ENCODE results near the gene ARID4B. TPM values are rescaled to one million over a fixed set of nuclear protein-coding genes. Genes with fewer than 3 reads are reported as not detected.
A peak's percentile ranks its signal among the peaks of the same experiment; 100 is the strongest.

ARID4B gene
- total RNA-seq, 1 experiment from 2014 or later = 16.8 TPM

- no peaks in the 10 kb centered on the region for H3K79me2 ChIP-seq (ENCODE audit: low read length)
- ChIA-PET POLR2A (ENCODE audit: unreplicated experiment) (no interaction called here), CTCF (no interaction called here)
- no peak for ATAC-seq
- H3K27ac ChIP-seq (ENCODE audit: low read length) = no peak overlapping the region
- TF ChIP-seq EZH2 (IDR thresholded peaks at IDR 0.05; ENCODE audit: low read length, unreplicated experiment) (no peak), CTCF (conservative IDR thresholded peaks at IDR 0.05; ENCODE audit: low read depth, low read length) (no peak), EZH2phosphoT487 (IDR thresholded peaks at IDR 0.05; ENCODE audit: borderline replicate concordance, low read length) (no peak)
- no peak overlapping the region for H2AFZ ChIP-seq (ENCODE audit: low read length)
- H3K4me1 ChIP-seq (ENCODE audit: insufficient read depth, low read length) = no peaks in the 10 kb centered on the region
- peaks cover 1% of the 10 kb centered on the region; the same call in 1 of the 2 replicates for H3K36me3 ChIP-seq (ENCODE audit: low read depth, low read length)
- H3K9me2 ChIP-seq (replicated peaks; ENCODE audit: low read length) = no peaks in the 10 kb centered on the region
- no peaks in the 10 kb centered on the region for H3F3A ChIP-seq (ENCODE audit: low read length, unreplicated experiment)
- no peak overlapping the region for H3K4me3 ChIP-seq (ENCODE audit: low read length)
- H3K4me2 ChIP-seq (ENCODE audit: low read length) = no peak overlapping the region
- no peaks in the 10 kb centered on the region for H4K20me1 ChIP-seq (ENCODE audit: low read length)
- H3K27me3 ChIP-seq (ENCODE audit: low read length) = no peaks in the 10 kb centered on the region
- H3K9ac ChIP-seq (ENCODE audit: low read length) = no peak overlapping the region
- DNase-seq = no peak
- no peaks in the 10 kb centered on the region for H3K9me3 ChIP-seq (ENCODE audit: low read length)
- intact Hi-C loops (cut with micrococcal nuclease) = loop anchor here (10.0 kb wide), 1 partner anchor 65 kb away; no protein-coding TSS in a partner anchor
- BruUV-seq (replicated peaks) = no TSS peak
Measured at GRCh38 chr1:235169986-235170385, 158.0 kb downstream of the ARID4B start.

DNA sequence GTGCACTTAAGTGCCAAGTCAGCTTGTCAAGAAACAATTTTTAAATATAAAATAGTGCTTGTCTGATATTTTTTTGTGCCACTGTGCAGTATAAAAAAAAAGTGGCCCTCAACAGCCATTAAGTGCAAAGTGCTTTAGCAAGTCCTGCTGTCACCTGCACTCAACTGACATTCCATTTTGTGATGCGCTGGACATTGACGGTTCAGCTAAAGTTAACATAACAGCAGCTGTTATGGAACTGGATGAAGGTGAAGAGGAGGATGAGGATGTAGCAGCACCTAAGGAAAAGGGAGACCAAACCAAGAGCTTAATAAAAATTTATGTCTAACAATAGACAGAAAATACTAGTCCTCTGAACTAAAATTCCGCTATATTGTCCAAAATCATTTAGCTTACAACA is 159.6 kb downstream of the ARID4B start:
- CTCF ChIA-PET = no interaction called here
- no peaks in the 10 kb centered on the region for H3K9me2 ChIP-seq (replicated peaks; ENCODE audit: low read length)
- H3K9me3 ChIP-seq (ENCODE audit: low read length) = no peaks in the 10 kb centered on the region
- no peak overlapping the region for H3K4me2 ChIP-seq (ENCODE audit: low read length)
- H3K9ac ChIP-seq (ENCODE audit: low read length) = no peak overlapping the region
- DNase-seq (no peak), ATAC-seq (no peak)
- BruUV-seq (replicated peaks) = no TSS peak
- intact Hi-C loops (cut with micrococcal nuclease) = loop anchor here (10.0 kb wide), 1 partner anchor 64 kb away; no protein-coding TSS in a partner anchor
- no peaks in the 10 kb centered on the region for H3K4me1 ChIP-seq (ENCODE audit: insufficient read depth, low read length)
- no peaks in the 10 kb centered on the region for H4K20me1 ChIP-seq (ENCODE audit: low read length)
- H2AFZ ChIP-seq (ENCODE audit: low read length) = no peak overlapping the region
- no peaks in the 10 kb centered on the region for H3K79me2 ChIP-seq (ENCODE audit: low read length)
- no peak overlapping the region for H3K27ac ChIP-seq (ENCODE audit: low read length)
- H3F3A ChIP-seq (ENCODE audit: low read length, unreplicated experiment) = no peaks in the 10 kb centered on the region
- POLR2A ChIA-PET (ENCODE audit: unreplicated experiment) = no interaction called here
- no peaks in the 10 kb centered on the region for H3K36me3 ChIP-seq (ENCODE audit: low read depth, low read length)
- no peak for TF ChIP-seq EZH2phosphoT487 (IDR thresholded peaks at IDR 0.05; ENCODE audit: borderline replicate concordance, low read length)
- TF ChIP-seq CTCF (conservative IDR thresholded peaks at IDR 0.05; ENCODE audit: low read depth, low read length) = no peak
- H3K27me3 ChIP-seq (ENCODE audit: low read length) = no peaks in the 10 kb centered on the region
- no peak overlapping the region for H3K4me3 ChIP-seq (ENCODE audit: low read length)

GRCh38 chr1:235161685-235162327 is 166.2 kb downstream of the ARID4B start:
- H3K27me3 ChIP-seq (ENCODE audit: low read length) = no peaks in the 10 kb centered on the region
- H2AFZ ChIP-seq (ENCODE audit: low read length) = peak overlapping the region; percentile 75
- peak overlapping the region; percentile 82 for H3K27ac ChIP-seq (ENCODE audit: low read length)
- H3F3A ChIP-seq (ENCODE audit: low read length, unreplicated experiment) = no peaks in the 10 kb centered on the region
- CTCF ChIA-PET = no interaction called here
- peak overlapping the region; percentile 84 for H3K4me2 ChIP-seq (ENCODE audit: low read length)
- no peaks in the 10 kb centered on the region for H4K20me1 ChIP-seq (ENCODE audit: low read length)
- peaks cover 11% of the 10 kb centered on the region for H3K36me3 ChIP-seq (ENCODE audit: low read depth, low read length)
- peaks cover 29% of the 10 kb centered on the region for H3K79me2 ChIP-seq (ENCODE audit: low read length)
- H3K9me3 ChIP-seq (ENCODE audit: low read length) = no peaks in the 10 kb centered on the region
- no peaks in the 10 kb centered on the region for H3K9me2 ChIP-seq (replicated peaks; ENCODE audit: low read length)
- DNase-seq = no peak
- peaks cover 19% of the 10 kb centered on the region for H3K4me1 ChIP-seq (ENCODE audit: insufficient read depth, low read length)
- ATAC-seq = peak; percentile 16
- peak overlapping the region; percentile 91 for H3K4me3 ChIP-seq (ENCODE audit: low read length)
- H3K9ac ChIP-seq (ENCODE audit: low read length) = peak overlapping the region; percentile 87
- intact Hi-C loops (cut with micrococcal nuclease) = loop anchor here (10.0 kb wide), 1 partner anchor 57 kb away; no protein-coding TSS in a partner anchor
- POLR2A ChIA-PET (ENCODE audit: unreplicated experiment) = no interaction called here
- TF ChIP-seq EZH2phosphoT487 (IDR thresholded peaks at IDR 0.05; ENCODE audit: borderline replicate concordance, low read length) (no peak), CTCF (conservative IDR thresholded peaks at IDR 0.05; ENCODE audit: low read depth, low read length) (no peak), EZH2 (IDR thresholded peaks at IDR 0.05; ENCODE audit: low read length, unreplicated experiment) (no peak)
- BruUV-seq (replicated peaks) = TSS peak; percentile 95
